ENCODE data around the gene WWOX. TPM values are rescaled to one million over a fixed set of nuclear protein-coding genes. Genes with fewer than 3 reads are reported as not detected.

The WWOX gene
- total and polyA plus RNA-seq, 2 of the 4 experiments (the other 2 are of a cell fraction): 2.7 to 5.4 TPM

DNA sequence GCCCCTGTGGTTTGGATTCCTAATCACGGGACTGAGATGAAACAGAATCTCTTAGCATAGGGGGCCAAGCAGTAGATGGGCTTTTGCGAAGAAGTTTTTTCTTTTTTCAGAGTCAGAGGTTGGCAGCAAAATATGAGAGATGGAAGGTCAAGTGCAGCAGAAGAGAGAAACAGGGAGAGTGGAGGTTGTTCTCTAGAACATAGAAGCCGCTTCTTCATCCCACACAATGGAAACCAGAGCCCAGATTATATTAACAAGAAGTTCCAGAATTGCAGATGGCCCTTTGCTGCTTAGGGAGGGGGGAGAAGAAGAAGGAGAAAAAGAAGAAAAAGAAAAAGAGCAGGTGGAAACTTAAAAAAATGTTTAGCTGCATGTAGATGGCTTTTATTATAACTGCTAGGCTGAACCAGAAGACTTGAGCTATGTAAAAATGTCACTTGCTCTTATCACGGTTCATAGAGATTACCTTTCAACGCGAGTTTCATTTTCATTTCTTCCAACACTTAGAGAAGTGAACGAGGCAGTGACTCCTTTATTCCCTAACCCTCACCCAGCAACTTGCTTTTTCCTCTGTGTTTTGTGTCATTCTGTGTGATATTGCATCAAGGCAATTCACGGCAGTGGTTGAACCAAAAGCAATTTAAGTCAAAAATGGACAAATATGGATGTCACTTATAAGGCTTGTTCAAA lies 737.5 kb downstream of the WWOX start:
- intact Hi-C loops (cut with micrococcal nuclease): no loop called here
- Histone ChIP-seq H3K36me3 (ENCODE audit: control insufficient read depth, insufficient read depth, low read length) (no peaks in the 10 kb centered on the region), H3K4me1 (ENCODE audit: control insufficient read depth, insufficient read depth, low read length) (no peaks in the 10 kb centered on the region), H3K23ac (ENCODE audit: low read depth, low read length) (no peak overlapping the region), H4K8ac (ENCODE audit: low read depth in 2 of 2, low read length in 2 of 2) (no peak overlapping the region), H3K18ac (ENCODE audit: low read depth, low read length) (no peak overlapping the region), H3K27ac (ENCODE audit: insufficient read depth, low read length) (no peak overlapping the region), H4K5ac (ENCODE audit: low read depth, low read length) (no peak overlapping the region), H3K14ac (replicated peaks; ENCODE audit: low read depth, low read length) (no peak overlapping the region), H3K79me1 (ENCODE audit: low read depth in 1 of 2, low read length in 2 of 2) (no peaks in the 10 kb centered on the region), H3K9me1 (ENCODE audit: insufficient read depth, low read length) (no peaks in the 10 kb centered on the region), H3K4me2 (ENCODE audit: low read depth, low read length) (no peak overlapping the region), H3K9ac (ENCODE audit: low read depth, low read length) (no peak overlapping the region), H3K4me3 (ENCODE audit: insufficient read depth, low read depth, low read length) (no peak overlapping the region), H2BK15ac (ENCODE audit: low read depth, low read length) (no peak overlapping the region), H2BK5ac (ENCODE audit: low read depth, low read length, poor library complexity, severe bottlenecking) (no peak overlapping the region), H4K20me1 (ENCODE audit: insufficient read depth, low read length) (no peaks in the 10 kb centered on the region), H2AFZ (replicated peaks; ENCODE audit: low read length, poor library complexity) (no peak overlapping the region), H3K9me3 (ENCODE audit: control insufficient read depth, insufficient read depth, low read length) (peaks cover 27% of the 10 kb centered on the region), H2AK5ac (ENCODE audit: low read depth, low read length) (no peak overlapping the region), H3K4ac (ENCODE audit: low read depth, low read length) (no peak overlapping the region), H2BK20ac (ENCODE audit: low read depth, low read length) (no peak overlapping the region), H2BK120ac (ENCODE audit: low read depth, low read length) (no peak overlapping the region), H3K27me3 (ENCODE audit: control insufficient read depth, insufficient read depth, low read length) (no peaks in the 10 kb centered on the region), H3K56ac (ENCODE audit: extremely low read depth, insufficient read depth, low read length) (no peak overlapping the region), H2AK9ac (replicated peaks; ENCODE audit: low read depth, low read length, poor library complexity) (no peak overlapping the region), H4K91ac (ENCODE audit: insufficient read depth, low read depth, low read length) (no peak overlapping the region)
- no CpG with 5 or more reads among the region's 8 CpGs for WGBS, 2 experiments (ENCODE audit: extremely low coverage in 2 of 2, insufficient read length in 1 of 2)
- no peak for ATAC-seq (ENCODE audit: low read depth)
- DNase-seq: no peak
- CTCF ChIA-PET: no interaction called here
- no peak for TF ChIP-seq NFE2L2 (IDR thresholded peaks at IDR 0.05; ENCODE audit: low read depth, low read length)
- TF ChIP-seq RAD21 (IDR thresholded peaks at IDR 0.05; ENCODE audit: low read length): no peak
- TF ChIP-seq BHLHE40 (IDR thresholded peaks at IDR 0.05; ENCODE audit: low read depth, low read length): no peak
- TF ChIP-seq, protein P1, sequence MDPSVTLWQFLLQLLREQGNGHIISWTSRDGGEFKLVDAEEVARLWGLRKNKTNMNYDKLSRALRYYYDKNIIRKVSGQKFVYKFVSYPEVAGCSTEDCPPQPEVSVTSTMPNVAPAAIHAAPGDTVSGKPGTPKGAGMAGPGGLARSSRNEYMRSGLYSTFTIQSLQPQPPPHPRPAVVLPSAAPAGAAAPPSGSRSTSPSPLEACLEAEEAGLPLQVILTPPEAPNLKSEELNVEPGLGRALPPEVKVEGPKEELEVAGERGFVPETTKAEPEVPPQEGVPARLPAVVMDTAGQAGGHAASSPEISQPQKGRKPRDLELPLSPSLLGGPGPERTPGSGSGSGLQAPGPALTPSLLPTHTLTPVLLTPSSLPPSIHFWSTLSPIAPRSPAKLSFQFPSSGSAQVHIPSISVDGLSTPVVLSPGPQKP (IDR thresholded peaks at IDR 0.05; ENCODE audit: borderline replicate concordance, low read depth, low read length): no peak
- TF ChIP-seq MAFK (IDR thresholded peaks at IDR 0.05; ENCODE audit: low read depth, low read length): no peak
- TF ChIP-seq POLR2A (IDR thresholded peaks at IDR 0.05; ENCODE audit: low read depth, low read length): no peak
- no peak for TF ChIP-seq MAZ (IDR thresholded peaks at IDR 0.05; ENCODE audit: borderline replicate concordance, low read depth, low read length)
- TF ChIP-seq, protein P2, sequence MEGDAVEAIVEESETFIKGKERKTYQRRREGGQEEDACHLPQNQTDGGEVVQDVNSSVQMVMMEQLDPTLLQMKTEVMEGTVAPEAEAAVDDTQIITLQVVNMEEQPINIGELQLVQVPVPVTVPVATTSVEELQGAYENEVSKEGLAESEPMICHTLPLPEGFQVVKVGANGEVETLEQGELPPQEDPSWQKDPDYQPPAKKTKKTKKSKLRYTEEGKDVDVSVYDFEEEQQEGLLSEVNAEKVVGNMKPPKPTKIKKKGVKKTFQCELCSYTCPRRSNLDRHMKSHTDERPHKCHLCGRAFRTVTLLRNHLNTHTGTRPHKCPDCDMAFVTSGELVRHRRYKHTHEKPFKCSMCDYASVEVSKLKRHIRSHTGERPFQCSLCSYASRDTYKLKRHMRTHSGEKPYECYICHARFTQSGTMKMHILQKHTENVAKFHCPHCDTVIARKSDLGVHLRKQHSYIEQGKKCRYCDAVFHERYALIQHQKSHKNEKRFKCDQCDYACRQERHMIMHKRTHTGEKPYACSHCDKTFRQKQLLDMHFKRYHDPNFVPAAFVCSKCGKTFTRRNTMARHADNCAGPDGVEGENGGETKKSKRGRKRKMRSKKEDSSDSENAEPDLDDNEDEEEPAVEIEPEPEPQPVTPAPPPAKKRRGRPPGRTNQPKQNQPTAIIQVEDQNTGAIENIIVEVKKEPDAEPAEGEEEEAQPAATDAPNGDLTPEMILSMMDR (conservative IDR thresholded peaks at IDR 0.05; ENCODE audit: low read depth, low read length): no peak
- TF ChIP-seq FOS (IDR thresholded peaks at IDR 0.05; ENCODE audit: low read depth, low read length): no peak
- no peak for TF ChIP-seq CHD1 (IDR thresholded peaks at IDR 0.05; ENCODE audit: low read depth, low read length)
- TF ChIP-seq, protein P3, sequence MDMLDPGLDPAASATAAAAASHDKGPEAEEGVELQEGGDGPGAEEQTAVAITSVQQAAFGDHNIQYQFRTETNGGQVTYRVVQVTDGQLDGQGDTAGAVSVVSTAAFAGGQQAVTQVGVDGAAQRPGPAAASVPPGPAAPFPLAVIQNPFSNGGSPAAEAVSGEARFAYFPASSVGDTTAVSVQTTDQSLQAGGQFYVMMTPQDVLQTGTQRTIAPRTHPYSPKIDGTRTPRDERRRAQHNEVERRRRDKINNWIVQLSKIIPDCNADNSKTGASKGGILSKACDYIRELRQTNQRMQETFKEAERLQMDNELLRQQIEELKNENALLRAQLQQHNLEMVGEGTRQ (IDR thresholded peaks at IDR 0.05; ENCODE audit: low read depth, low read length): no peak
- no peak for TF ChIP-seq MXI1 (IDR thresholded peaks at IDR 0.05; ENCODE audit: borderline replicate concordance, low read depth, low read length)
- TF ChIP-seq SMC3 (IDR thresholded peaks at IDR 0.05; ENCODE audit: low read depth, low read length): no peak
- no peak for TF ChIP-seq RCOR1 (IDR thresholded peaks at IDR 0.05; ENCODE audit: insufficient replicate concordance, low read length)
- TF ChIP-seq RFX5 (IDR thresholded peaks at IDR 0.05; ENCODE audit: low read depth, low read length): no peak
- POLR2A ChIA-PET (ENCODE audit: unreplicated experiment): no interaction called here
- dilution Hi-C loops (cut with HindIII; ENCODE audit: low sequenced_read_pairs, unreplicated experiment): no loop called here
- in situ Hi-C loops (cut with MboI; ENCODE audit: low sequenced_read_pairs): no loop called here
- no TSS peak for BruUV-seq (replicated peaks)
